Glomerular endothelial cell (primary cell): ENCODE results near the gene BCAS2. TPM values are rescaled to one million over a fixed set of nuclear protein-coding genes. Genes with fewer than 3 reads are reported as not detected.
"Not testable (repeated sequence)": the region's sequence is repeated elsewhere in the genome, so short reads cannot be mapped to it uniquely, and the experiment has no call there.

Experiments
- DNase-seq: peaks from one replicate; pipeline ENCODE4 v3.0.0-alpha.2; 2011; ENCODE audit warnings: low read depth, low spot score; ENCODE audit errors: extremely low read depth
- total RNA-seq: library from RNA; depleted of rRNA; stranded (reverse); fragments of >200 nt; gene quantifications from 2 replicates; pipeline ENCODE4 v1.2.3, GENCODE V29; 2015

The BCAS2 gene
- total RNA-seq = 42.5 and 45.1 TPM in 2 replicates

- DNase-seq = peak; percentile 93
Observed at GRCh38 chr1:114581335-114582287, at the start of gene BCAS2. Gene BCAS2 (minus strand): TSS chr1:114581615. CDS start chr1:114581591, 24 bp downstream.

GRCh38 chr1:114627107-114627506 is 45.7 kb upstream of the BCAS2 start:
- no peak for DNase-seq

GRCh38 chr1:114623364-114623763 is 41.9 kb upstream of the BCAS2 start:
- no peak for DNase-seq

GRCh38 chr1:114620419-114620818 is 39.0 kb upstream of the BCAS2 start:
- no peak for DNase-seq

GRCh38 chr1:114618606-114619005 is 37.2 kb upstream of the BCAS2 start:
- DNase-seq = no peak

- no peak for DNase-seq
Observed at GRCh38 chr1:114610546-114611245, 29.3 kb upstream of the BCAS2 start.

GRCh38 chr1:114609826-114610225 is 28.4 kb upstream of the BCAS2 start:
- DNase-seq = no peak

GRCh38 chr1:114609026-114609425 is 27.6 kb upstream of the BCAS2 start:
- DNase-seq = no peak

GRCh38 chr1:114607223-114607622 is 25.8 kb upstream of the BCAS2 start:
- DNase-seq = no peak

GRCh38 chr1:114597949-114598348 is 16.5 kb upstream of the BCAS2 start:
- no peak for DNase-seq

GRCh38 chr1:114595602-114596001 is 14.2 kb upstream of the BCAS2 start:
- DNase-seq = no peak

- no peak for DNase-seq
Observed at GRCh38 chr1:114594046-114594445, 12.6 kb upstream of the BCAS2 start.

- no peak for DNase-seq
Observed at GRCh38 chr1:114589122-114589521, 7.7 kb upstream of the BCAS2 start.

GRCh38 chr1:114588196-114588689 is 6.8 kb upstream of the BCAS2 start:
- no peak for DNase-seq

GRCh38 chr1:114587203-114587991 is 6.0 kb upstream of the BCAS2 start:
- no peak for DNase-seq

GRCh38 chr1:114586513-114587047 is 5.2 kb upstream of the BCAS2 start:
- DNase-seq = no peak

- no peak for DNase-seq
Observed at GRCh38 chr1:114585231-114585630, 3.8 kb upstream of the BCAS2 start.

- no peak for DNase-seq
Observed at GRCh38 chr1:114574365-114574764, 7.0 kb downstream of the BCAS2 start.

GRCh38 chr1:114564141-114564540 is 17.3 kb downstream of the BCAS2 start:
- DNase-seq = no peak

- DNase-seq = not testable (repeated sequence)
Observed at GRCh38 chr1:114562978-114563510, 18.4 kb downstream of the BCAS2 start.
